GM18909 (cell line): ENCODE measurements around the gene CDC25B.
A peak's percentile ranks its signal among the peaks of the same experiment; 100 is the strongest.
"Not testable (repeated sequence)": the region's sequence is repeated elsewhere in the genome, so short reads cannot be mapped to it uniquely, and the experiment has no call there.

Source experiments
- ATAC-seq: cut with Tn5 transposase; IDR thresholded peaks from one replicate; pipeline ENCODE4 v1.9.1; 2021; ENCODE audit warnings: mild to moderate bottlenecking; ENCODE audit not compliant: unreplicated experiment, poor library complexity

CDC25B gene

GRCh38 chr20:3784216-3784853 is 11.8 kb upstream of the CDC25B start:
- no peak for ATAC-seq

- ATAC-seq = no peak
These were observed 11.3 kb upstream of the CDC25B start for GRCh38 chr20:3784863-3785239.

GRCh38 chr20:3785240-3786125 is 10.6 kb upstream of the CDC25B start:
- no peak for ATAC-seq

DNA sequence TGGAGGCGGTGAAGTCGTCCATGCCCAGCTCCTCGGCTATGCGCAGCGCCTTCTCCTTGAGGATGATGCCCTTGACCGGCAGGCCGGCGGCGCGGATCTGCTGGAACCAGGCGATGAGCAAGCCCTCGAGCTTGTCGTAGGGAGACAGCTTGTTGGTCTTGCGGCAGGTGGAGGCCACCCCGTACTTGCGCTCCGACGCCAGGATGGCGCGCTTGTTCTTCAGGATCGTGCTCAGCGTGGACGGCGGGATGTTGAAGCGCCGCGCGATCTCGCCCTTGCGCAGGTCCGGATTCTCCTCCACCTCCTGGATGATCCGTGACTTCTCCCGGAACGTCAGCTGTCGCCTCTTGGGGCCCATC is 10.0 kb upstream of the CDC25B start:
- peak; percentile 26 for ATAC-seq

DNA sequence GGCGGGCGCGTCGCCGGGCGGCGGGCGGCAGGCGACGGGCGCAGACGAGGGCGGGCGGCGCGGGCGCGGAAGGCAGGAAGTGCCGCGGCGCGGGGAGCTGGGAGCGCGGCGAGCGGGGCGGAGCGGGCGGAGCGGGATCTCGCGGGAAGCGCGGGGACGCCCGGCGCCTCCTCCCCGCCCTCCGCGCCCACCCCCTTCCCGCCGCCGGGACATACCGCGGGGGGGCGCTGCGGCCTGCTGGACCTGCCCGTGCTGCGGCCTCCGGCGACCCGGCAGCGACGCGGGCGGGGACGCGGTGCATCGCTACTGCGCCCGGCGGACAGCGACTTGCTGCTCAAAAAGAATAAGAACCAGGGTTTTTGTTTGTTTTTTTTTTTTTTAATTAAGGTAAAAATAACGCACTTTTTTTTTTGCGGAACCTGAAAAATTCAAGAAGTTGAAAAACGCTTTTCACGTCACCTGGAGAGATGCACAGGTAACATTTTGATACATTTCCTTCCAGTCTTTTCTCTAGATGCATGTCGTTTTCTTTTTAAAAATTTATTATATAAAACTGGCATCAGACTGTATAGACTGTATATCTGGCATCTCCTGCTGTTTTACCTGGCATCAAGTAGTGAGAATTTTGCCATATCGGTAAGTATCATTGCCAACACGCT is 9.3 kb upstream of the CDC25B start, which contains the start of gene CENPB:
TSS of gene CENPB (minus strand) at position 76 of the 659 bp plus-strand sequence. CDS start 257 bp downstream, outside the sequence.
- ATAC-seq = peak; percentile 83

DNA sequence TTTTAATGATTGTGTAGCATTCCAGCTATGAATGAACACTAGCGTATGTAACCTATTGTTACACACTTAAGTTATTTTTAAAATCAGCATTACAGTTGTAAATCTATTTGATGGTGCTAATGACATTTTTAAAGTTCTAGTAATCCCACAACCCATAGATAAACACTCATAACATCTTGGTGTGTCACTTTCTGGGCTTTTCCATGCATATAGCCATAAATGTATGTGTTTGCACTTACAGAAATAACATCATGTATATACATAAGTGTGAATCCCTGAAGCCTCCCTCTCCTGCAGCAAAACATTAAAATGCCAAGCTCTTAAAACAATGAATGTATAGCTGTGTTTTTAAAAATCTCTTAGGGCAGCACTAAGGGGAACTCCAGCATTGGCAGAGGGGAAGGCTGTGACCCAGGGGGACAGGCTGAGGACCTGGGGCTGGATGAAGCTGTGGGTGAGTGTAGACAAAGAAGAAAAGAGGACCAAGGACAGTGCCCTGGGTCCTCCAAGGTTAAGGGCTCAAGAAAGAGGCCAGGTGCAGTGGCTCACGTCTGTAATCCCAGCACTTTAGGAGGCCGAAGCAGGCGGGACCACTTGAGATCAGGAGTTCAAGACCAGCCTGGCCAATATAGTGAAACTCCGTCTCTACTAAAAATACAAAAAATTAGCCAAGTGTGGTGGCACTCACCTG is 8.6 kb upstream of the CDC25B start:
- no peak for ATAC-seq

DNA sequence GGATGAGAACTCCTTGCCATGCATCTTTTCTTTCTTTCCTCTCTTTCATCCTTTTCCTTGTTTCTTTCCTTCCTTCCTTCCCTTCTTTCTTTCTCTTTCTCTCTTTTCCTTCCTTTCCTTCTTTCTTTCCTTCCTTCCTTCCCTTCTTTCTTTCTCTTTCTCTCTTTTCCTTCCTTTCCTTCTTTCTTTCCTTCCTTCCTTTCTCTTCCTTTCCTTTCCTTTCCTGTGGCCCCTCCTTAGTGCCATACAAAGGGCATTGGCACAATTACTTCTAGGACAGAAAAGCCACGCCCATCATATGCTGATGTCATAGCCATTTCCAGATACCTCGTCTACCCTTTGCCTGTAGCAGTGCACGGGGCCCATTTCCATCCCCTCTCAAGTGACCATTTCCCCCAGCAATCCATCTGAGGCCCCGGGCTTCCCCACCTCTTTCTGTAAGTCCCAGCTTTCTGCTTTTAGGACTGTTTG is 7.4 kb upstream of the CDC25B start:
- no peak for ATAC-seq

- ATAC-seq = not testable (repeated sequence)
These were observed 6.9 kb upstream of the CDC25B start for GRCh38 chr20:3789201-3789600.

DNA sequence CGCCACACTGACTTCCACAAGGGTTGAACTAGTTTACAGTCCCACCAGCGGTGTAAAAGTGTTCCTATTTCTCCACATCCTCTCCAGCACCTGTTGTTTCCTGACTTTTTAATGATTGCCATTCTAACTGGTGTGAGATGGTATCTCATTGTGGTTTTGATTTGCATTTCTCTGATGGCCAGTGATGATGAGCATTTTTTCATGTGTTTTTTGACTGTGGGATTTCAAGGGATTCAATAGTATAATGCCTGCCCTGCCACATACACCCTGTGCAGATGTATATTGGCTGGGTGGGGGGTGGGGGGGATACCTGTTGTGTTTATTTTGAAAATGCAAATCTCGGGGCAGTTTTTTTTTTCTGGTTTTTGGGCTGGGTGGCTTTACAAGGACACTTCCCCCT is 1.9 kb upstream of the CDC25B start:
- not testable (repeated sequence) for ATAC-seq

GRCh38 chr20:3794701-3795420 is 1.2 kb upstream of the CDC25B start:
- no peak for ATAC-seq

GRCh38 chr20:3796477-3797225 is 541 bp downstream of the CDC25B start:
- ATAC-seq = peak; percentile 7

DNA sequence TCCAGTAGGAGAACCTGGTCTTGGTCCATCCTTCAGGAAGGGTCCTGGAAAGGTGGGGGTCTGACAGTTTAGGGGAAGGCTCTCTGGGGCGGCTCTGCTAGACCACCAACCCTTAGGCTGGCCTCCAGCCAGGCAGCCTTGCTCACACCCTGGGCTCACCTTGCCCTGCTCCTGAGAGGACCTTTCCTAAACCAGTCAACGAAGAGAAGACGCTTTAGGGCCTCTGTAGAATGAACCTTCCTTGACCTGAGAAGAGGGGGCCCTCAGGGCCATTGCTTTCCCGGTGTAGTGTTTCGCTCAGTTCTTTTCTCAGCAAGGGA is 1.1 kb downstream of the CDC25B start:
- ATAC-seq = no peak

GRCh38 chr20:3797592-3798372 is 1.7 kb downstream of the CDC25B start:
- ATAC-seq = no peak

- no peak for ATAC-seq
These were observed 2.3 kb downstream of the CDC25B start for GRCh38 chr20:3798373-3798768.

DNA sequence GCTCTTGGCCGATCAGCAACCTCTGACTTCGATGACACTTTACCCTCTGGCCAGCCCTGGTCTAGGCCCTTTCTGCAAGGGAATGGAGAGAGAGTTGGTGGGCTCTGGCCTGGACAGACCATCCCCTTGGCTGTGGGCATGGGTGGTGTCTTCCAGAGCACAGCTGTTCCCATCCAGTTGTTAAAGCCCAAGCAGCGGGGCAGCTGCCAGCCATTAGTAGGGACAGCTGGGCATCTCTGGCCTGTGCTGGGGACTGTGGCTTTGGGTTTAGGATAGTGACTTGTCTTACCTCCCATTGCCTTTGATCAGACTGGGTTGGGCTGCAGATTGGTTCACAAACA is 2.8 kb downstream of the CDC25B start:
- ATAC-seq = no peak

DNA sequence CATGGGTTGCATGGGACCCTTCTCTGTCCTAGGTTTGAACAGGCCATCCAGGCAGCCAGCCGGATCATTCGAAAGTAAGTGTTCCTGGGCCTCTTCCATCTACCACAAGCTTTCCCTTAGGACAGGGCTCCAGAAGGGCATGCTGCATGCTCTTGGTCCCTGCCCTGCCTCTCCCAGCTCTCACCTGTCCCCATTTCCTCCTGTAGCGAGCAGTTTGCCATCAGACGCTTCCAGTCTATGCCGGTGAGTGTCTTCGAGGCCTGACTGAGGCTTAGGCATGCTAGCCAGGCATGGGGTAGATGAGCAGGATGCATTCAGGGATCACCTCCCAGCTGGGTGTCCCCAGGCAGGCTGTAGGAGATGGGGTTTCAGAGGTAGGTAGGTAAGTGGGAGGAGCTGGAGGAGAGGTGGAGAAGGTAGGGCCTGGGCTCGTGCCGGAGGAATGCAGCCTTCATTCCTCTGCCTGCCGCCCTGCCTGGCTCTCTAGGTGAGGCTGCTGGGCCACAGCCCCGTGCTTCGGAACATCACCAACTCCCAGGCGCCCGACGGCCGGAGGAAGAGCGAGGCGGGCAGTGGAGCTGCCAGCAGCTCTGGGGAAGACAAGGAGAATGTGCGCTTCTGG is 4.3 kb downstream of the CDC25B start:
- no peak for ATAC-seq

GRCh38 chr20:3800878-3801260 is 4.8 kb downstream of the CDC25B start:
- ATAC-seq = no peak

GRCh38 chr20:3801299-3801698 is 5.2 kb downstream of the CDC25B start:
- no peak for ATAC-seq
